ENCODE data around the gene LOXHD1.

LOXHD1 gene

DNA sequence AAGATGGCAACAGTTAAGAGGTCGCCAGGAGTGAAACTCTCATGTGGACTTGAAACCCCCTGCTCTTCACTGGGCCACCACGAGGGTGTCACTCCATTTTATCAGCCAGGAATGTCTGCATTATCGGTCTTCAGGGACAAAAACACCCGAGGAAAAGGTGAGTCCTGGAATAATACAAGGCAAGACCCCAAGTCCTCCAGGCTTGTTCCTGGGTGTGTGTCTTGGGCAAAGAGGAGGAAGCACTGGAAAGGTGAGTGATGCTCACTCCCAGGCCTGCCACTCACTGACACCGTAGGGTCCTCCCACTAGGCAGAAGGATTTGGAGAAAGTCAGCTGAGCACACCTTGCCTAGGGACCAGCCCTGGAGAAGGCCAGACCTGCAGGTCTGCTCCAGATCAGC is 86.9 kb downstream of the LOXHD1 start (continued):
- TF ChIP-seq, protein P1, sequence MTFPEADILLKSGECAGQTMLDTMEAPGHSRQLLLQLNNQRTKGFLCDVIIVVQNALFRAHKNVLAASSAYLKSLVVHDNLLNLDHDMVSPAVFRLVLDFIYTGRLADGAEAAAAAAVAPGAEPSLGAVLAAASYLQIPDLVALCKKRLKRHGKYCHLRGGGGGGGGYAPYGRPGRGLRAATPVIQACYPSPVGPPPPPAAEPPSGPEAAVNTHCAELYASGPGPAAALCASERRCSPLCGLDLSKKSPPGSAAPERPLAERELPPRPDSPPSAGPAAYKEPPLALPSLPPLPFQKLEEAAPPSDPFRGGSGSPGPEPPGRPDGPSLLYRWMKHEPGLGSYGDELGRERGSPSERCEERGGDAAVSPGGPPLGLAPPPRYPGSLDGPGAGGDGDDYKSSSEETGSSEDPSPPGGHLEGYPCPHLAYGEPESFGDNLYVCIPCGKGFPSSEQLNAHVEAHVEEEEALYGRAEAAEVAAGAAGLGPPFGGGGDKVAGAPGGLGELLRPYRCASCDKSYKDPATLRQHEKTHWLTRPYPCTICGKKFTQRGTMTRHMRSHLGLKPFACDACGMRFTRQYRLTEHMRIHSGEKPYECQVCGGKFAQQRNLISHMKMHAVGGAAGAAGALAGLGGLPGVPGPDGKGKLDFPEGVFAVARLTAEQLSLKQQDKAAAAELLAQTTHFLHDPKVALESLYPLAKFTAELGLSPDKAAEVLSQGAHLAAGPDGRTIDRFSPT (tag by site-specific recombination; IDR thresholded peaks at IDR 0.05): no peak
- no peak for TF ChIP-seq ZXDB (tag by site-specific recombination; IDR thresholded peaks at IDR 0.05)
- TF ChIP-seq ZNF184 (tag by site-specific recombination; IDR thresholded peaks at IDR 0.05): no peak

DNA sequence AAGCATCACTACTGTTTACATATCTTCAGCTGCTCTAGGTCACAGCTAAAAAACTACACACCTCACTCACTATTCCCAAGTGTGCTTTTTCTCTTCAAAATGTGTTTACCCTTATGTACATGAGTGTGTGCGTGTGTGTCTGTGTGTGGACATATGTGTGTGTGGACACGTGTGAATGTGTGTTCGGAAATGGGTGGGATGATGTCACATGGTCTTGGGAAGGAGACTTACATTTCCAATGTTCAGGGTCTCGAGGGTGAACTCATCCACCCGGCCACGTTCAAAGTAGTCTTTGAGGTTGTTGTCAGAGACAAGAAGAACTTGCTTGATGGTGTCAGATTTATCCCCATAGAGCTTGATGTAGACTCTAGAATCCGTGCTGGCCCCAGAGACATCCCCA is 87.8 kb downstream of the LOXHD1 start:
- Histone ChIP-seq H3K4me3 (ENCODE audit: low read depth, low read length) (no peak overlapping the region), H3K4me1 (ENCODE audit: control insufficient read depth, insufficient read depth, low read length) (no peaks in the 10 kb centered on the region), H3K36me3 (ENCODE audit: control insufficient read depth in 2 of 2, insufficient read depth in 1 of 2, low read length in 2 of 2) (no peaks in the 10 kb centered on the region), H3K27ac (ENCODE audit: extremely low read depth, low read depth, low read length) (no peak overlapping the region), H3K9me3 (ENCODE audit: control insufficient read depth, insufficient read depth, low read depth, low read length) (no peaks in the 10 kb centered on the region)
- no peak for TF ChIP-seq ZNF843 (tag by site-specific recombination; IDR thresholded peaks at IDR 0.05)
- no peak for TF ChIP-seq ZNF664 (tag by site-specific recombination; IDR thresholded peaks at IDR 0.05)
- TF ChIP-seq, protein P2, sequence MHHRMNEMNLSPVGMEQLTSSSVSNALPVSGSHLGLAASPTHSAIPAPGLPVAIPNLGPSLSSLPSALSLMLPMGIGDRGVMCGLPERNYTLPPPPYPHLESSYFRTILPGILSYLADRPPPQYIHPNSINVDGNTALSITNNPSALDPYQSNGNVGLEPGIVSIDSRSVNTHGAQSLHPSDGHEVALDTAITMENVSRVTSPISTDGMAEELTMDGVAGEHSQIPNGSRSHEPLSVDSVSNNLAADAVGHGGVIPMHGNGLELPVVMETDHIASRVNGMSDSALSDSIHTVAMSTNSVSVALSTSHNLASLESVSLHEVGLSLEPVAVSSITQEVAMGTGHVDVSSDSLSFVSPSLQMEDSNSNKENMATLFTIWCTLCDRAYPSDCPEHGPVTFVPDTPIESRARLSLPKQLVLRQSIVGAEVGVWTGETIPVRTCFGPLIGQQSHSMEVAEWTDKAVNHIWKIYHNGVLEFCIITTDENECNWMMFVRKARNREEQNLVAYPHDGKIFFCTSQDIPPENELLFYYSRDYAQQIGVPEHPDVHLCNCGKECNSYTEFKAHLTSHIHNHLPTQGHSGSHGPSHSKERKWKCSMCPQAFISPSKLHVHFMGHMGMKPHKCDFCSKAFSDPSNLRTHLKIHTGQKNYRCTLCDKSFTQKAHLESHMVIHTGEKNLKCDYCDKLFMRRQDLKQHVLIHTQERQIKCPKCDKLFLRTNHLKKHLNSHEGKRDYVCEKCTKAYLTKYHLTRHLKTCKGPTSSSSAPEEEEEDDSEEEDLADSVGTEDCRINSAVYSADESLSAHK (tag by site-specific recombination; IDR thresholded peaks at IDR 0.05): no peak
- TF ChIP-seq ZNF660 (tag by site-specific recombination; IDR thresholded peaks at IDR 0.05): no peak
- no peak for TF ChIP-seq ZNF600 (tag by site-specific recombination; IDR thresholded peaks at IDR 0.05)
- TF ChIP-seq ZNF366 (tag by site-specific recombination; conservative IDR thresholded peaks at IDR 0.05): no peak
- TF ChIP-seq, protein P3, sequence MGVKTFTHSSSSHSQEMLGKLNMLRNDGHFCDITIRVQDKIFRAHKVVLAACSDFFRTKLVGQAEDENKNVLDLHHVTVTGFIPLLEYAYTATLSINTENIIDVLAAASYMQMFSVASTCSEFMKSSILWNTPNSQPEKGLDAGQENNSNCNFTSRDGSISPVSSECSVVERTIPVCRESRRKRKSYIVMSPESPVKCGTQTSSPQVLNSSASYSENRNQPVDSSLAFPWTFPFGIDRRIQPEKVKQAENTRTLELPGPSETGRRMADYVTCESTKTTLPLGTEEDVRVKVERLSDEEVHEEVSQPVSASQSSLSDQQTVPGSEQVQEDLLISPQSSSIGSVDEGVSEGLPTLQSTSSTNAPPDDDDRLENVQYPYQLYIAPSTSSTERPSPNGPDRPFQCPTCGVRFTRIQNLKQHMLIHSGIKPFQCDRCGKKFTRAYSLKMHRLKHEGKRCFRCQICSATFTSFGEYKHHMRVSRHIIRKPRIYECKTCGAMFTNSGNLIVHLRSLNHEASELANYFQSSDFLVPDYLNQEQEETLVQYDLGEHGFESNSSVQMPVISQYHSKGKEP (tag by site-specific recombination; IDR thresholded peaks at IDR 0.05): no peak
- TF ChIP-seq, protein P4, sequence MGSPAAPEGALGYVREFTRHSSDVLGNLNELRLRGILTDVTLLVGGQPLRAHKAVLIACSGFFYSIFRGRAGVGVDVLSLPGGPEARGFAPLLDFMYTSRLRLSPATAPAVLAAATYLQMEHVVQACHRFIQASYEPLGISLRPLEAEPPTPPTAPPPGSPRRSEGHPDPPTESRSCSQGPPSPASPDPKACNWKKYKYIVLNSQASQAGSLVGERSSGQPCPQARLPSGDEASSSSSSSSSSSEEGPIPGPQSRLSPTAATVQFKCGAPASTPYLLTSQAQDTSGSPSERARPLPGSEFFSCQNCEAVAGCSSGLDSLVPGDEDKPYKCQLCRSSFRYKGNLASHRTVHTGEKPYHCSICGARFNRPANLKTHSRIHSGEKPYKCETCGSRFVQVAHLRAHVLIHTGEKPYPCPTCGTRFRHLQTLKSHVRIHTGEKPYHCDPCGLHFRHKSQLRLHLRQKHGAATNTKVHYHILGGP (tag by site-specific recombination; IDR thresholded peaks at IDR 0.05): no peak
- TF ChIP-seq TRIM28 (IDR thresholded peaks at IDR 0.05; ENCODE audit: borderline replicate concordance, low read length): no peak
- no peak for TF ChIP-seq SCRT1 (tag by site-specific recombination; IDR thresholded peaks at IDR 0.05; ENCODE audit: borderline replicate concordance)
- TF ChIP-seq ZNF596 (tag by site-specific recombination; IDR thresholded peaks at IDR 0.05): no peak
- TF ChIP-seq KLF10 (tag by site-specific recombination; IDR thresholded peaks at IDR 0.05): no peak
- TF ChIP-seq ZNF677 (tag by site-specific recombination; IDR thresholded peaks at IDR 0.05): no peak
- no peak for TF ChIP-seq ZNF585B (tag by site-specific recombination; IDR thresholded peaks at IDR 0.05)
- no peak for TF ChIP-seq SP3 (tag by site-specific recombination; IDR thresholded peaks at IDR 0.05)
- ChIA-PET CTCF (no interaction called here), POLR2A (no interaction called here)

All from HEK293 (cell line).